SH-SY5Y (cell line): ENCODE results near the gene TCF7L1.

Source experiments
- GATA2 ChIP-seq: IDR thresholded peaks from 2 replicates; pipeline ENCODE4 v1.6.1; 2011; ENCODE audit warnings: mild to moderate bottlenecking, low read depth, low read length
- GATA3 ChIP-seq: IDR thresholded peaks from 2 replicates; pipeline ENCODE4 v1.6.1; 2011; ENCODE audit warnings: low read depth, mild to moderate bottlenecking, low read length, moderate library complexity

Gene TCF7L1

DNA sequence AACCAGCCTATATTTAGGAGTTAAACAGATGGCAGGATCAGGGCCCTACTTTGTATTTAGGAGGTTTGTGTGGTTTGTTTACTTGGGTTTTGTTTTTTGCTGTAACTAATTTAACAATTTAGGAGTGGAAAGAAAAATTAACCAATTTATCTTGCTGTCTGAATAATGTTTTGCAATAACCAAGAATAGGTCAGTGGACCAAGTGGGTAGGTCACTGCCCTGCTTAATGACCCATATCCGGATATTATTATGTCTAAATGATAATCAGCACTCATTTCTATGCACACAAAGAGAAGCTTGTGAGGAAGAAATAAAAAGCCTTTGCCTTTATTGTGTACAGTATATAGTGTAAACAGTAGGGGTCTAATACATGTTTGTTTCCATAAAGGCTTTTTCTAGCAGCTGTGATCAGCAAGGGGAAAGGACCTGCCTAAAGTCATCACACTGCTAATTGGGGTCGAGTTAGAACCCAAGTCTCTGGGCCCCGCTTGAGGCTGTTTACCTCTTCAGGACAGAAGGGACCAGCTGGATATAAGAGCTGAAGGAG, 118.0 kb downstream of the TCF7L1 start:
- no peak for TF ChIP-seq GATA3
- no peak for TF ChIP-seq GATA2

- TF ChIP-seq GATA2 (peak; percentile 41; the same call in 1 of the 2 replicates), GATA3 (no peak)
Measured at GRCh38 chr2:85253890-85254289, 120.7 kb downstream of the TCF7L1 start.

- peak; percentile 94 for TF ChIP-seq GATA2
- TF ChIP-seq GATA3 = peak; percentile 82
Measured at GRCh38 chr2:85254540-85255300, 121.5 kb downstream of the TCF7L1 start.

GRCh38 chr2:85255456-85255812, 122.2 kb downstream of the TCF7L1 start:
- TF ChIP-seq GATA3 = no peak
- no peak for TF ChIP-seq GATA2

- no peak for TF ChIP-seq GATA2
- no peak for TF ChIP-seq GATA3
Measured at GRCh38 chr2:85255813-85256594, 122.8 kb downstream of the TCF7L1 start.

DNA sequence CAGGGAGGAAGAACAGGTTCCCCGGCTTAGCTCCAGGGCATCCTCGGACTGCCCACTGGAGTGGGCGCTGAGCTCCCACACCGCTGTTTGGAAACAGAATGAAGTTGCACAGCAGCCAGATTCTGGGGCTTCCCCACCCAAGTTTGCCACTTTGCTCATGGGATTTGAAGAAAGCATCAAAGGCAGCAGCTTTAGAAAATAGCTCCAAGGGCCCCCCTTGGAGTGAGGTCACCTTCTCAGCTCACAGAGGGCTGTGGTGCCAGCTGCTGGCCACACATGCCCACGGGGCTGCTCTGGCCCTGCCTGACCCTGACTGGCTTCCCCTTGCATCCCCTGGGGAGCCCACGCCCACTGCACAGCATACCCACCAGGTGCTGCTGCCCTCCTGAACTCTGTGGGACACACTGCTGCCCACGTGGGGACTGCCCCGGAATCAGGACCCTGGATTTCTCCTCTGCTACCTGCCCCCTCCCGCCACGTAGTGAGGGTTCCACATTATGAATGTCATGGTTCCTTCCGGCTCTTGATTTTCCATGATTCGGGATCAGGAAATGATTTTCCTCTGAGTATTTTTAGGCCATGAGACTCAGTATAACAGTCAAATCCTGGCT, 124.3 kb downstream of the TCF7L1 start:
- no peak for TF ChIP-seq GATA2
- no peak for TF ChIP-seq GATA3

GRCh38 chr2:85257970-85258605, 124.9 kb downstream of the TCF7L1 start:
- no peak for TF ChIP-seq GATA3

- TF ChIP-seq GATA3 (no peak), GATA2 (no peak)
Measured at GRCh38 chr2:85259101-85259590, 126.0 kb downstream of the TCF7L1 start.

DNA sequence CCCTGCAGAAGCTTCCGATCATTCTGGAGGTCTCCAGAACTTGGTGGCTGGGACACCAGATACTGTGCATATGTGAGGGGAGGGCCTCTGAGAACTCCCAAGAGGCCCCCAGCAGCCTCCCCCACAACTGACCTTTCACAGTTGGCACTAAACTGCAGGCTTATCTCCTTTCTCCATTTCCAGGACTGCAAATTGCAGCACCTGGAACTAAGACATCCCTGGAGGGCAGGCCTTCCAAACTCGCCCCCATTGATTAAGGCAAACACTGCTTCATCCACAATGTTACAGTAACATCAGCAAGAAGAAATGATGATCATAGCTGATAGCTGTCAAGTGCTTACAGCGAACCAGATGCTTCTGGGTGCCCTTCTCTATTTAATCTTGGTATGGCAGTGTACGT, 126.7 kb downstream of the TCF7L1 start:
- TF ChIP-seq GATA3 (no peak), GATA2 (peak; percentile 55; the same call in 1 of the 2 replicates)

DNA sequence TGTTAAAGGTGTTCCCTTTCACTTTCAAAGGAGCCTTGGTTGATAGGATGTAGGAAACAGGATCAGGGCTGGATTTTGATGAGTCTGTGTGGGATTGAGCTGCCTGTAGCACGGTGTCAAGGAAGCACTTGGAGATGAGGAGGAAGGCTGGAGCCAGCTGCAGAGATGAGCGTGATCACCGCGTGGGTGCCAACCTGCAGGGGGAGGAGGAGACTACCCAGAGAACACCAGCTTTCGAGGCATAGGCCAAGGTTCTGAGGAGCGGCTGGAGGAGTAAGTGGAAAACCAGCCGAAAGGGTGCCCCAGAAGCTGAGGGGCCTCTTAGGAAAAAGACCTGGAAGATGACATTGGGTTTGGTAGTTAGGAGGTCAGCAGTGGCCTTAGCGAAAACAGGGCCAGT, 130.4 kb downstream of the TCF7L1 start:
- TF ChIP-seq GATA2 = no peak
- TF ChIP-seq GATA3 = no peak

DNA sequence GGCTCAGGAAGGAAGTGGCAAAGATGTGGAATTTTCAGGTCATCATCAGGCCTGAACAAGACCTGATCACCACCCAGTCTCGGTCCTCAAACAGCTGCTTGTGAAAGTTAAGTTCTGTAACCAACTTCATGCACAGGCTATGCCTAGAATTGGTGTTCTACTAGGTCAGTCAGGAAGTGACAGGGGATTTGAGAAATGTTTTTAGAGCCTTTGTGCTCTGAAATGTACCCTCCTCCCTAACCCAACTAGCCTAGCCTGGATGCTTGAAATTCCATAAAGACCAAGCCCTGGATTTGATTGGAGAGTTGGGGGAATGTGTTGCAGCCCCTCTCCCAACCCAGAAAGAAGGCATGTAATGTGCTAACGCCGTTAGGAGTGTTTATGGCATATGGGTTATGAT, 131.3 kb downstream of the TCF7L1 start:
- TF ChIP-seq GATA3 (no peak), GATA2 (no peak)

DNA sequence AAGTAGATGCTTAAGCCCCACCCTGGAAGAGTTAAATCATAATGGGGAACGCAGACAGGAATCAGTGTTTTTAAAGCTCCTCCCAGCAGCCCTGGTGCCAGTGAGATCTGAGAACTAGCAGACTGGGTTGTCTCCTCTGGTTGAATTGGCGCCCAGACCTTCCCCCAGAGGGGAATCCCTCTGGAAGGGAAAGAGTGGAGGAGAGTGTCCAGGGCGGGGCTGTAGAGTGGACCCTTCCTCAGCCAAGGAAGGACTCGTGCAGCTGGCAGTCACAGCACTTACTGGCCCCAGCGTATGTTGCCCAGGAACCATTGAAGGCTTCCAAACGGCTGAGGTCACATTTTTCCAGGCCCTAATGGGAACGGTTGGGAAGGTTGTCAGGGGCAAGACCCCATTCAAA, 132.1 kb downstream of the TCF7L1 start:
- TF ChIP-seq GATA3 = no peak
- no peak for TF ChIP-seq GATA2

DNA sequence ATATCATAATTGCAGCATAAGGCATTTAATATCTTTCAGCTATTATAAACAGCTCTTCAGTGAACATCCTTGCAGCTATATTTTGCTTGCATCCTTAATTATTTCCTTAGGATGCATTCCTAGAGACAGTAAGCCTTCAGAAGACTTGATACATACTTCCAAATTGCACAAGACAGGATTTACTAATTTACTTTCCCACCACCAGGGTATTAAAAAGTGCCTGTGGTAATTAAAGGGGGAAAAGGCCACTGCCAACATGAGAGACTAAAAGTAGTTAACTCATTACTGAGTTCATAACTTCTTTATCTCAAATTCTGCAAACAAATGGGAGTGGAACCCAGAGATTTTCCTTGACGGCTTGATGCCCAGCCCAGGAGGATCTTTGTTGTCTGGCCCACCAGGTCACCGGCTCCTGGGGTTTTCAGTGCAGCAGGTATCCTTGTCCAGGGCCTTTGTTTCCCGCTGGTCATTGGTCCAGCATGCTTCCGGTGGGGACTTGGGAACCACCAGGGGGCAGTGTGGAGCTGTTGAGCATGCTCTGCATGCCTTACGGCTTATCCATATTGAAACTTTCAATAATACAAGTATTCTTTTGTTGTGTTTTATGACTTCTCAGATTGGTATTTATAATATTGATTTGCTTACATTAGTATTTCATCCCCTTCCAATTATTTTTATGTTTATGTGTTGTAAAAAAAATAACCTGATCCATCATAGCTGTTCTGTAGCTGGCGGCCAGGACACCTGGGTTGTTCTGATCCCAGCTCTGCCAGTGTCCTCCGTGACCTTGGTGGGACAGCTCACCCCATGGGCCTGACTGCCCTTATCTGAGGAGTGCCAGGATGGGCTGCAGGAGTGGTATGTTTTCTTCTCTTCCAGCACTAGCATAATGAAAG, 133.2 kb downstream of the TCF7L1 start:
- no peak for TF ChIP-seq GATA3
- TF ChIP-seq GATA2 = no peak
